Measurements from ENCODE around the gene TBC1D24.

TBC1D24 gene

GRCh38 chr16:2483939-2484897 lies 9.3 kb downstream of the TBC1D24 start:
- DNase-seq (ENCODE audit: low read depth) = no peak

- no peak for DNase-seq (ENCODE audit: low read depth)
Measured at GRCh38 chr16:2484898-2485508, 10.1 kb downstream of the TBC1D24 start.

- DNase-seq (ENCODE audit: low read depth) = no peak
Measured at GRCh38 chr16:2485811-2486507, 11.0 kb downstream of the TBC1D24 start.

- DNase-seq (ENCODE audit: low read depth) = no peak
Measured at GRCh38 chr16:2486645-2487516, 12.0 kb downstream of the TBC1D24 start.

GRCh38 chr16:2487517-2487842 lies 12.6 kb downstream of the TBC1D24 start:
- DNase-seq (ENCODE audit: low read depth) = no peak

GRCh38 chr16:2487903-2488531 lies 13.1 kb downstream of the TBC1D24 start:
- DNase-seq (ENCODE audit: low read depth) = no peak

GRCh38 chr16:2489581-2489980 lies 14.7 kb downstream of the TBC1D24 start:
- no peak for DNase-seq (ENCODE audit: low read depth)

- DNase-seq (ENCODE audit: low read depth) = no peak
Measured at GRCh38 chr16:2490190-2491105, 15.5 kb downstream of the TBC1D24 start.

- DNase-seq (ENCODE audit: low read depth) = no peak
Measured at GRCh38 chr16:2492292-2492691, 17.4 kb downstream of the TBC1D24 start.

GRCh38 chr16:2493605-2494004 lies 18.7 kb downstream of the TBC1D24 start:
- DNase-seq (ENCODE audit: low read depth) = no peak

GRCh38 chr16:2494616-2495015 lies 19.7 kb downstream of the TBC1D24 start:
- no peak for DNase-seq (ENCODE audit: low read depth)

- no peak for DNase-seq (ENCODE audit: low read depth)
Measured at GRCh38 chr16:2495041-2495440, 20.1 kb downstream of the TBC1D24 start.

- DNase-seq (ENCODE audit: low read depth) = no peak
Measured at GRCh38 chr16:2496223-2497115, 21.5 kb downstream of the TBC1D24 start.

GRCh38 chr16:2497116-2497630 lies 22.2 kb downstream of the TBC1D24 start:
- no peak for DNase-seq (ENCODE audit: low read depth)

- no peak for DNase-seq (ENCODE audit: low read depth)
Measured at GRCh38 chr16:2497695-2498484, 23.0 kb downstream of the TBC1D24 start.

GRCh38 chr16:2498531-2499253 lies 23.8 kb downstream of the TBC1D24 start:
- no peak for DNase-seq (ENCODE audit: low read depth)

GRCh38 chr16:2499454-2499853 lies 24.5 kb downstream of the TBC1D24 start:
- DNase-seq (ENCODE audit: low read depth) = no peak

Measured in stromal cell of bone marrow (primary cell).